H9 (cell line): ENCODE measurements around the gene NTRK3. TPM values are rescaled to one million over a fixed set of nuclear protein-coding genes. Genes with fewer than 3 reads are reported as not detected.

Source experiments
- DNase-seq: peaks from one replicate; pipeline ENCODE4 v3.0.0-alpha.2; 2017
- H2AFZ ChIP-seq: one replicate; pipeline ENCODE4 v1.6.1; 2013; ENCODE audit warnings: mild to moderate bottlenecking, low read length, control low read depth, moderate library complexity
- H2AK5ac ChIP-seq: 2 replicates; pipeline ENCODE4 v1.6.1; 2013; ENCODE audit warnings: low read length, control low read depth, mixed read lengths; ENCODE audit not compliant: insufficient read length
- H2BK120ac ChIP-seq: one replicate; pipeline ENCODE4 v1.6.1; 2013; ENCODE audit warnings: low read depth, mild to moderate bottlenecking, low read length, control low read depth, inconsistent platforms; ENCODE audit not compliant: poor library complexity, severe bottlenecking
- H2BK12ac ChIP-seq: 2 replicates; pipeline ENCODE4 v1.6.1; 2013; ENCODE audit warnings: low read length, control low read depth, mixed read lengths, low read depth; ENCODE audit not compliant: insufficient read length
- H2BK15ac ChIP-seq: 2 replicates; pipeline ENCODE4 v1.6.1; 2013; ENCODE audit warnings: low read depth, low read length, control low read depth
- H2BK20ac ChIP-seq: one replicate; pipeline ENCODE4 v1.6.1; 2013; ENCODE audit warnings: low read depth, mild to moderate bottlenecking, low read length, control low read depth, inconsistent platforms; ENCODE audit not compliant: poor library complexity, severe bottlenecking
- H2BK5ac ChIP-seq: 2 replicates; pipeline ENCODE4 v1.6.1; 2013; ENCODE audit warnings: low read length, control low read depth, mixed read lengths; ENCODE audit not compliant: insufficient read length
- H3K14ac ChIP-seq: 2 replicates; pipeline ENCODE4 v1.6.1; 2013; ENCODE audit warnings: low read length, control low read depth; ENCODE audit not compliant: insufficient read depth
- H3K18ac ChIP-seq: 2 replicates; pipeline ENCODE4 v1.6.1; 2013; ENCODE audit warnings: low read depth, mild to moderate bottlenecking, mixed read lengths, low read length, control low read depth; ENCODE audit not compliant: insufficient read length
- H3K23ac ChIP-seq: 2 replicates; pipeline ENCODE4 v1.6.1; 2013; ENCODE audit warnings: low read length, control low read depth, mixed read lengths, low read depth; ENCODE audit not compliant: insufficient read length
- H3K23me2 ChIP-seq: 2 replicates; pipeline ENCODE4 v1.6.1; 2013; ENCODE audit warnings: low read depth, mild to moderate bottlenecking, mixed read lengths, low read length, control low read depth; ENCODE audit not compliant: insufficient read length, poor library complexity, severe bottlenecking
- H3K27ac ChIP-seq: 2 replicates; pipeline ENCODE4 v1.5.1; 2013; ENCODE audit warnings: low read length, control low read depth, mixed read lengths, low read depth; ENCODE audit not compliant: insufficient read length
- H3K27me3 ChIP-seq: 2 replicates; pipeline ENCODE4 v1.6.1; 2013; ENCODE audit warnings: low read length, control low read depth, inconsistent platforms; ENCODE audit not compliant: insufficient read depth
- H3K4ac ChIP-seq: 2 replicates; pipeline ENCODE4 v1.6.1; 2013; ENCODE audit warnings: low read depth, mild to moderate bottlenecking, control low read depth, inconsistent platforms, low read length, moderate library complexity
- H3K4me1 ChIP-seq: 2 replicates; pipeline ENCODE4 v1.6.1; 2013; ENCODE audit warnings: low read length, control low read depth, inconsistent platforms; ENCODE audit not compliant: insufficient read depth
- H3K4me2 ChIP-seq: 2 replicates; pipeline ENCODE4 v1.6.1; 2013; ENCODE audit warnings: low read length, control low read depth, mixed read lengths; ENCODE audit not compliant: insufficient read length, insufficient read depth
- H3K56ac ChIP-seq: 2 replicates; pipeline ENCODE4 v1.6.1; 2013; ENCODE audit warnings: low read depth, mild to moderate bottlenecking, mixed read lengths, low read length, control low read depth; ENCODE audit not compliant: insufficient read length
- H3K79me1 ChIP-seq: 2 replicates; pipeline ENCODE4 v1.6.1; 2013; ENCODE audit warnings: low read depth, mild to moderate bottlenecking, moderate library complexity, low read length, control low read depth, inconsistent platforms; ENCODE audit not compliant: insufficient read depth, poor library complexity, severe bottlenecking
- H3K79me2 ChIP-seq: 2 replicates; pipeline ENCODE4 v1.6.1; 2013; ENCODE audit warnings: low read length, control low read depth, inconsistent platforms; ENCODE audit not compliant: insufficient read depth
- H3K9ac ChIP-seq: 2 replicates; pipeline ENCODE4 v1.6.1; 2013; ENCODE audit warnings: low read length, control low read depth, mixed read lengths; ENCODE audit not compliant: insufficient read length; ENCODE audit errors: extremely low read depth
- H3K9me3 ChIP-seq: one replicate; pipeline ENCODE4 v1.6.1; 2013; ENCODE audit warnings: low read depth, low read length, inconsistent platforms; ENCODE audit not compliant: control insufficient read depth
- H3T11ph ChIP-seq: one replicate; pipeline ENCODE4 v1.6.1; 2013; ENCODE audit warnings: mild to moderate bottlenecking, low read length, control low read depth, inconsistent platforms
- H4K20me1 ChIP-seq: one replicate; pipeline ENCODE4 v1.6.1; 2013; ENCODE audit not compliant: control insufficient read depth, insufficient read length, insufficient read depth
- H4K5ac ChIP-seq: 2 replicates; pipeline ENCODE4 v1.6.1; 2013; ENCODE audit warnings: low read depth, mild to moderate bottlenecking, mixed read lengths, low read length, control low read depth; ENCODE audit not compliant: insufficient read length
- H4K8ac ChIP-seq: replicated peaks from 2 replicates; pipeline ENCODE4 v1.6.1; 2013; ENCODE audit warnings: low read length, control low read depth, mixed read lengths, low read depth; ENCODE audit not compliant: insufficient read length
- H4K91ac ChIP-seq: 2 replicates; pipeline ENCODE4 v1.6.1; 2013; ENCODE audit warnings: low read depth, mild to moderate bottlenecking, moderate library complexity, mixed read lengths, low read length, control low read depth; ENCODE audit not compliant: insufficient read length
- H3K27ac Mint-ChIP-seq, 3 experiments: 2 replicates in 2 of 3; 3 replicates in 1 of 3; pipeline ENCODE4 v1.8.0; 2020 to 2021; ENCODE audit warnings: mixed read lengths in 3 of 3, mild to moderate bottlenecking in 1 of 3, moderate library complexity in 1 of 3
- H3K27me3 Mint-ChIP-seq: 2 replicates; pipeline ENCODE4 v1.8.0; 2021; ENCODE audit warnings: low read depth, mild to moderate bottlenecking, moderate library complexity, mixed read lengths
- H3K36me3 Mint-ChIP-seq, 3 experiments: 2 replicates in 2 of 3; 3 replicates in 1 of 3; pipeline ENCODE4 v1.8.0; 2020 to 2021; ENCODE audit warnings: low read depth in 3 of 3, mixed read lengths in 3 of 3; ENCODE audit not compliant: insufficient read depth in 1 of 3
- H3K4me1 Mint-ChIP-seq, 2 experiments: 2 replicates each; pipeline ENCODE4 v1.8.0; 2020; ENCODE audit warnings: mixed read lengths in 2 of 2
- H3K4me3 Mint-ChIP-seq, 2 experiments: 2 replicates in 1 of 2; 3 replicates in 1 of 2; pipeline ENCODE4 v1.8.0; 2020 to 2021; ENCODE audit warnings: mild to moderate bottlenecking in 2 of 2, mixed read lengths in 2 of 2, moderate library complexity in 1 of 2
- H3K9me3 Mint-ChIP-seq, 2 experiments: 2 replicates in 1 of 2; 3 replicates in 1 of 2; pipeline ENCODE4 v1.8.0; 2020; ENCODE audit warnings: mild to moderate bottlenecking in 2 of 2, mixed read lengths in 2 of 2, moderate library complexity in 1 of 2
- CTCF ChIP-seq: fragments of 200-600 bp; sonication (generic); conservative IDR thresholded peaks from 3 replicates; pipeline ENCODE4 v1.8.0; 2021; ENCODE audit warnings: antibody characterized with exemption, mild to moderate bottlenecking
- WGBS: extraction: QIAGEN DNeasy Blood & Tissue Kit; methylation state at CpG from one replicate; pipeline ENCODE4 v1.1.7; 2013; ENCODE audit warnings: missing lambda C conversion rate, low lambda C conversion rate, mixed read lengths; ENCODE audit not compliant: insufficient read length; ENCODE audit errors: extremely low coverage; 5-methylcytosine and 5-hydroxymethylcytosine counted together
- total RNA-seq: library from RNA; stranded (reverse); gene quantifications from 2 replicates; pipeline ENCODE4 v1.2.1, GENCODE V29; 2021

The NTRK3 gene
- total RNA-seq, 1 experiment from 2014 or later, result 2.5 TPM

GRCh38 chr15:88106074-88106473, 150.5 kb downstream of the NTRK3 start:
- H3K23ac ChIP-seq, result no peak overlapping the region
- H4K20me1 ChIP-seq, result no peaks in the 10 kb centered on the region
- Mint-ChIP-seq H3K27ac (no peak overlapping the region), H3K36me3 (no peaks in the 10 kb centered on the region), H3K9me3 (peaks cover 0 to 2% of the 10 kb centered on the region in 2 experiments; a peak in 1 of 5 replicates), H3K4me1 (peaks cover 6 to 7% of the 10 kb centered on the region in 2 experiments; a peak in 3 of 4 replicates), H3K4me3 (no peak overlapping the region), H3K27me3 (peaks cover 5% of the 10 kb centered on the region)
- no peaks in the 10 kb centered on the region for H3K79me1 ChIP-seq
- no peak overlapping the region for H3T11ph ChIP-seq
- H3K79me2 ChIP-seq, result no peaks in the 10 kb centered on the region
- H3K9ac ChIP-seq, result no peak overlapping the region
- no peak overlapping the region for H2BK12ac ChIP-seq
- H3K23me2 ChIP-seq, result no peaks in the 10 kb centered on the region
- no peak overlapping the region for H2AFZ ChIP-seq
- H3K4me2 ChIP-seq, result no peak overlapping the region
- H3K4ac ChIP-seq, result no peak overlapping the region
- no peak for TF ChIP-seq CTCF
- WGBS, result no CpG with 5 or more reads among the region's 6 CpGs
- H3K4me1 ChIP-seq, result no peaks in the 10 kb centered on the region; the same call in 1 of the 2 replicates
- H4K8ac ChIP-seq, result no peak overlapping the region
- DNase-seq, result no peak
- H3K27me3 ChIP-seq, result no peaks in the 10 kb centered on the region; the same call in 1 of the 2 replicates
- no peak overlapping the region for H2BK15ac ChIP-seq
- no peak overlapping the region for H2BK120ac ChIP-seq
- H3K27ac ChIP-seq, result no peak overlapping the region
- no peaks in the 10 kb centered on the region for H3K9me3 ChIP-seq
- H4K91ac ChIP-seq, result no peak overlapping the region
- H3K18ac ChIP-seq, result no peak overlapping the region
- H2BK20ac ChIP-seq, result no peak overlapping the region
- H3K56ac ChIP-seq, result no peak overlapping the region
- H2BK5ac ChIP-seq, result no peak overlapping the region
- no peak overlapping the region for H2AK5ac ChIP-seq
- H4K5ac ChIP-seq, result no peak overlapping the region
- no peak overlapping the region for H3K14ac ChIP-seq
